ENCODE results near the gene CROT. TPM values are rescaled to one million over a fixed set of nuclear protein-coding genes. Genes with fewer than 3 reads are reported as not detected.

The CROT gene
- total RNA-seq, 2 donors from 2014 or later = 17.0 to 35.0 TPM

DNA sequence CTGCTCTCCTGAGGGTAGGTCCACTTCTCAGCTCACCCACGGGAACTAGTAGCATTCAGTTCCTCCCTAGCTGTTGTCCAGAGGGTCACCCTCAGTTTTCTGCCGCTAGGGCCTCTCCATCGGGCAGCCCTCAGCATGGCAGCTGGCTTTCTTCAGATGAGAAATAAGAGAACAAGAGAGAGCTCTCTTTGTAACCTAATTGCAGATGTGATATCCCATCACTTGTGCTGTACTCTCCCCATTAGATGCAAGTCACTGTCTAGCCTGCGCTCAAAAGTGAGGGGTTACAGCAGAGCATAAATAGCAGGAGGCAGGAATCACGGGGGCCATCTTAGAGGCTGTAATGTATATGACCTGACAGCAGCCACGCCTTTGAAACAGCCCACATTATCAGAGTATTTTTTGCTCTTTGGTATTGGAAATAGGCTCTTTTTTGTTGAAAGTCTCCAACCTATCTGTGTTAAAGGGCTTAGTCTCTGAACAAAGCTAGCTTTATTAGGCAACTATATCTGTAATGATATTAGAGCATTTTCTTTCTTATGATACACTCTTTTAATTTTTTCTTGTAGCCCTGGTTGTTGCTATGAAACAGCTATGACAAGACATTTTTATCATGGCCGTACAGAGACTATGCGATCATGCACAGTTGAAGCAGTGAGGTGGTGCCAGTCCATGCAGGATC, 45.7 kb downstream of the CROT start:
- Histone ChIP-seq H3K4me1 (replicated peaks) (no peaks in the 10 kb centered on the region), H3K9me3 (no peaks in the 10 kb centered on the region), H3K36me3 (no peaks in the 10 kb centered on the region), H3K27ac (no peak overlapping the region), H3K27me3 (replicated peaks; ENCODE audit: insufficient read depth) (no peaks in the 10 kb centered on the region), H3K4me3 (no peak overlapping the region)
- TF ChIP-seq POLR2AphosphoS5 (IDR thresholded peaks at IDR 0.05) (no peak), POLR2A (IDR thresholded peaks at IDR 0.05) (no peak), CTCF (IDR thresholded peaks at IDR 0.05) (no peak)
- intact Hi-C loops (cut with DNase I) = no loop called here
- 87% methylated on average over 8 of the region's 8 CpGs for WGBS
- DNase-seq (ENCODE audit: low spot score) = no peak

- no peaks in the 10 kb centered on the region for H3K9me3 ChIP-seq
- no peak for DNase-seq (ENCODE audit: low spot score)
- no peaks in the 10 kb centered on the region for H3K4me1 ChIP-seq (replicated peaks)
- TF ChIP-seq CTCF (IDR thresholded peaks at IDR 0.05) (no peak), POLR2A (IDR thresholded peaks at IDR 0.05) (no peak), POLR2AphosphoS5 (IDR thresholded peaks at IDR 0.05) (no peak)
- no peaks in the 10 kb centered on the region for H3K36me3 ChIP-seq
- H3K4me3 ChIP-seq = no peak overlapping the region
- no peaks in the 10 kb centered on the region for H3K27me3 ChIP-seq (replicated peaks; ENCODE audit: insufficient read depth)
- WGBS = 61% methylated on average over 1 of the region's 1 CpG
- no peak overlapping the region for H3K27ac ChIP-seq
- intact Hi-C loops (cut with DNase I) = no loop called here
Measured at GRCh38 chr7:87395442-87396020, 50.1 kb downstream of the CROT start.

GRCh38 chr7:87398446-87398845, 53.0 kb downstream of the CROT start:
- Histone ChIP-seq H3K27ac (no peak overlapping the region), H3K27me3 (replicated peaks; ENCODE audit: insufficient read depth) (no peaks in the 10 kb centered on the region), H3K36me3 (no peaks in the 10 kb centered on the region), H3K4me3 (no peak overlapping the region), H3K9me3 (no peaks in the 10 kb centered on the region), H3K4me1 (replicated peaks) (no peaks in the 10 kb centered on the region)
- 51% methylated on average over 2 of the region's 2 CpGs for WGBS
- intact Hi-C loops (cut with DNase I) = no loop called here
- no peak for TF ChIP-seq POLR2A (IDR thresholded peaks at IDR 0.05)
- TF ChIP-seq POLR2AphosphoS5 (IDR thresholded peaks at IDR 0.05) = no peak
- no peak for TF ChIP-seq CTCF (IDR thresholded peaks at IDR 0.05)
- DNase-seq (ENCODE audit: low spot score) = no peak

DNA sequence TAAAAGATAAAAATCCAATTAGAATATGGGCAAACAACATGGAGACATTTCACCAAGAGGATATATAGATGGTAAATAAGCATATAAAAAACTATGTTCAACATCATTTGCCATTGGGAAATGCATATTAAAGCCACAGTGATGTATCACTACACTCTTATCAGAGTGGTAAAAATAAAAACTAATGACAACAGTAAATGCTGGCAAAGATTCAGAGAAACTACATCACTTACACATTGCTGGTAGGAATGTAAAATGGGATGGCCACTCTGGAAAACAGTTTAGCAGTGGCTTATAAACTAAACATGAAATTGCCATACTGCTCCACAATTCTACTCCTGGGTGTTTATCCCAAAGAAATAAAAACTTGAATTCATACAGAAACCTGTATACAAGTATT, 59.2 kb downstream of the CROT start:
- Histone ChIP-seq H3K4me3 (no peak overlapping the region), H3K4me1 (replicated peaks) (no peaks in the 10 kb centered on the region), H3K9me3 (no peaks in the 10 kb centered on the region), H3K27ac (no peak overlapping the region), H3K36me3 (no peaks in the 10 kb centered on the region), H3K27me3 (replicated peaks; ENCODE audit: insufficient read depth) (no peaks in the 10 kb centered on the region)
- TF ChIP-seq CTCF (IDR thresholded peaks at IDR 0.05) = no peak
- TF ChIP-seq POLR2AphosphoS5 (IDR thresholded peaks at IDR 0.05) = no peak
- TF ChIP-seq POLR2A (IDR thresholded peaks at IDR 0.05) = no peak
- intact Hi-C loops (cut with DNase I) = no loop called here
- no peak for DNase-seq (ENCODE audit: low spot score)

GRCh38 chr7:87411186-87411585, 65.7 kb downstream of the CROT start:
- H3K27me3 ChIP-seq (replicated peaks; ENCODE audit: insufficient read depth) = no peaks in the 10 kb centered on the region
- TF ChIP-seq POLR2A (IDR thresholded peaks at IDR 0.05) (no peak), CTCF (IDR thresholded peaks at IDR 0.05) (no peak), POLR2AphosphoS5 (IDR thresholded peaks at IDR 0.05) (no peak)
- no peaks in the 10 kb centered on the region for H3K9me3 ChIP-seq
- WGBS = 98% methylated on average over 1 of the region's 1 CpG
- H3K36me3 ChIP-seq = no peaks in the 10 kb centered on the region
- H3K4me3 ChIP-seq = no peak overlapping the region
- H3K4me1 ChIP-seq (replicated peaks) = no peaks in the 10 kb centered on the region
- intact Hi-C loops (cut with DNase I) = no loop called here
- no peak overlapping the region for H3K27ac ChIP-seq
- DNase-seq (ENCODE audit: low spot score) = no peak
